Panc1 (cell line): ENCODE results near the gene SHOC1. TPM values are rescaled to one million over a fixed set of nuclear protein-coding genes. Genes with fewer than 3 reads are reported as not detected.

Experiments
- ATAC-seq: fragments of 200-7000 bp; cut with Tn5 transposase; 2 replicates; pipeline ENCODE4 v1.9.1; 2020; ENCODE audit warnings: mild to moderate bottlenecking, moderate library complexity
- BruUV-seq: library from RNA; stranded (reverse); fragments of 400-500 nt; replicated peaks from 2 replicates; lab custom pipeline; 2021; lab: Mats Ljungman, UMichigan
- CTCF ChIA-PET: fragments of 300-600 bp; sonication (Branson Sonifier 250); formaldehyde crosslinking; loops from one replicate; lab custom pipeline; 2022; ENCODE audit warnings: antibody characterized with exemption; lab: Charles Lee
- POLR2A ChIA-PET: fragments of 300-600 bp; sonication (Branson Sonifier 250); formaldehyde crosslinking; loops from one replicate; lab custom pipeline; 2022; ENCODE audit warnings: antibody characterized with exemption; lab: Charles Lee
- DNase-seq: peaks from one replicate; pipeline ENCODE4 v3.0.0-alpha.2; 2010; ENCODE audit warnings: low read depth, low spot score
- H3K27ac ChIP-seq: 2 replicates; pipeline ENCODE4 v1.5.1; 2011; ENCODE audit warnings: mild to moderate bottlenecking, low read length, inconsistent platforms
- H3K27me3 ChIP-seq: fragments of 200-500 bp; sonication (Bioruptor generic); 2 replicates; pipeline ENCODE4 v1.6.0; 2014; ENCODE audit warnings: low read length, inconsistent platforms; ENCODE audit not compliant: control insufficient read depth, insufficient read depth
- H3K36me3 ChIP-seq: fragments of 200-500 bp; sonication (Bioruptor generic); 2 replicates; pipeline ENCODE4 v1.5.1; 2014; ENCODE audit warnings: inconsistent platforms, mild to moderate bottlenecking, low read length, moderate library complexity; ENCODE audit not compliant: control insufficient read depth, insufficient read depth
- H3K4me1 ChIP-seq: 2 replicates; pipeline ENCODE4 v1.5.1; 2011; ENCODE audit warnings: inconsistent platforms, mild to moderate bottlenecking, low read length, moderate library complexity; ENCODE audit not compliant: control insufficient read depth, insufficient read depth
- H3K4me3 ChIP-seq, 2 experiments: 2 replicates each; pipeline ENCODE4 v1.5.1; 2011 to 2012; ENCODE audit warnings: low read depth in 2 of 2, low read length in 2 of 2, mild to moderate bottlenecking in 2 of 2, inconsistent platforms in 1 of 2, moderate library complexity in 1 of 2
- H3K9me3 ChIP-seq: fragments of 200-500 bp; sonication (Bioruptor generic); 2 replicates; pipeline ENCODE4 v1.5.1; 2014; ENCODE audit warnings: low read depth, mild to moderate bottlenecking, inconsistent platforms, low read length, moderate library complexity; ENCODE audit not compliant: control insufficient read depth, insufficient read depth
- CTCF ChIP-seq: fragments of 450-650 bp; IDR thresholded peaks from 2 replicates; pipeline ENCODE4 v1.5.1; 2017; ENCODE audit warnings: mild to moderate bottlenecking
- POLR2AphosphoS5 ChIP-seq: IDR thresholded peaks from 2 replicates; pipeline ENCODE4 v1.6.1; 2012; ENCODE audit warnings: mild to moderate bottlenecking, low read depth, low read length, moderate library complexity
- SIN3A ChIP-seq: IDR thresholded peaks from 2 replicates; pipeline ENCODE4 v1.6.1; 2012; ENCODE audit warnings: low read depth, mild to moderate bottlenecking, low read length, moderate library complexity, borderline replicate concordance; ENCODE audit not compliant: insufficient read depth
- TCF7L2 ChIP-seq: IDR thresholded peaks from 2 replicates; pipeline ENCODE4 v1.6.1; 2011; ENCODE audit warnings: mild to moderate bottlenecking, low read depth, low read length, inconsistent platforms
- in situ Hi-C: cut with HindIII; loops from 2 replicates; pipeline ENCODE4 v1.10.0; 2016; ENCODE audit warnings: low sequenced_read_pairs, low pct_unique_long_range_greater_than_20kb
- intact Hi-C: fragments of 100-400 bp; cut with micrococcal nuclease; formaldehyde crosslinking; loops from one replicate; pipeline ENCODE4 v1.10.0; 2022; ENCODE audit not compliant: unreplicated experiment
- total RNA-seq: library from RNA; stranded (reverse); gene quantifications from one replicate; pipeline ENCODE4 v1.2.1, GENCODE V29; 2021; ENCODE audit not compliant: unreplicated experiment

Gene SHOC1
- total RNA-seq, 1 experiment from 2014 or later, result 0.10 TPM

- CTCF ChIA-PET, result interaction anchor here (0.6 kb wide), 1 partner anchor 82 kb away, joined by 3 read pairs; no protein-coding TSS in a partner anchor
- intact Hi-C loops (no loop called here), in situ Hi-C loops (no loop called here)
- peaks cover 3% of the 10 kb centered on the region; the same call in 1 of the 2 replicates for H3K4me1 ChIP-seq
- POLR2A ChIA-PET, result interaction anchor here (0.6 kb wide), 1 partner anchor 268 kb away, joined by 11 read pairs; no protein-coding TSS in a partner anchor
- H3K9me3 ChIP-seq, result no peaks in the 10 kb centered on the region
- no TSS peak for BruUV-seq
- TF ChIP-seq POLR2AphosphoS5 (no peak), SIN3A (no peak)
- no peaks in the 10 kb centered on the region for H3K36me3 ChIP-seq
- DNase-seq (no peak), ATAC-seq (no peak)
- H3K27me3 ChIP-seq, result no peaks in the 10 kb centered on the region
- H3K4me3 ChIP-seq, result no peak overlapping the region
- H3K27ac ChIP-seq, result no peak overlapping the region
These were observed 47.6 kb upstream of the SHOC1 start for GRCh38 chr9:111842313-111842712.

GRCh38 chr9:111840442-111840841, 45.7 kb upstream of the SHOC1 start:
- Histone ChIP-seq H3K4me3 (no peak overlapping the region), H3K27me3 (no peaks in the 10 kb centered on the region), H3K9me3 (no peaks in the 10 kb centered on the region), H3K4me1 (peaks cover 3% of the 10 kb centered on the region; the same call in 1 of the 2 replicates), H3K27ac (no peak overlapping the region), H3K36me3 (no peaks in the 10 kb centered on the region)
- POLR2A ChIA-PET, result no interaction called here
- ATAC-seq (no peak), DNase-seq (no peak)
- CTCF ChIA-PET, result no interaction called here
- TF ChIP-seq CTCF, result no peak
- in situ Hi-C loops (no loop called here), intact Hi-C loops (no loop called here)
- no TSS peak for BruUV-seq

- ATAC-seq, result no peak
- H3K4me3 ChIP-seq, result no peak overlapping the region
- DNase-seq, result no peak
- H3K27me3 ChIP-seq, result no peaks in the 10 kb centered on the region
- intact Hi-C loops (no loop called here), in situ Hi-C loops (no loop called here)
- H3K9me3 ChIP-seq, result no peaks in the 10 kb centered on the region
- ChIA-PET CTCF (no interaction called here), POLR2A (no interaction called here)
- peaks cover 3% of the 10 kb centered on the region; the same call in 1 of the 2 replicates for H3K4me1 ChIP-seq
- H3K27ac ChIP-seq, result no peak overlapping the region
- no TSS peak for BruUV-seq
- TF ChIP-seq TCF7L2 (no peak), POLR2AphosphoS5 (no peak), CTCF (no peak)
- H3K36me3 ChIP-seq, result no peaks in the 10 kb centered on the region
These were observed 45.2 kb upstream of the SHOC1 start for GRCh38 chr9:111839987-111840386.
